ENCODE results near the gene RBM10. TPM values are rescaled to one million over a fixed set of nuclear protein-coding genes. Genes with fewer than 3 reads are reported as not detected.

The RBM10 gene
- polyA plus RNA-seq, 1 experiment, result 30.9 TPM

DNA sequence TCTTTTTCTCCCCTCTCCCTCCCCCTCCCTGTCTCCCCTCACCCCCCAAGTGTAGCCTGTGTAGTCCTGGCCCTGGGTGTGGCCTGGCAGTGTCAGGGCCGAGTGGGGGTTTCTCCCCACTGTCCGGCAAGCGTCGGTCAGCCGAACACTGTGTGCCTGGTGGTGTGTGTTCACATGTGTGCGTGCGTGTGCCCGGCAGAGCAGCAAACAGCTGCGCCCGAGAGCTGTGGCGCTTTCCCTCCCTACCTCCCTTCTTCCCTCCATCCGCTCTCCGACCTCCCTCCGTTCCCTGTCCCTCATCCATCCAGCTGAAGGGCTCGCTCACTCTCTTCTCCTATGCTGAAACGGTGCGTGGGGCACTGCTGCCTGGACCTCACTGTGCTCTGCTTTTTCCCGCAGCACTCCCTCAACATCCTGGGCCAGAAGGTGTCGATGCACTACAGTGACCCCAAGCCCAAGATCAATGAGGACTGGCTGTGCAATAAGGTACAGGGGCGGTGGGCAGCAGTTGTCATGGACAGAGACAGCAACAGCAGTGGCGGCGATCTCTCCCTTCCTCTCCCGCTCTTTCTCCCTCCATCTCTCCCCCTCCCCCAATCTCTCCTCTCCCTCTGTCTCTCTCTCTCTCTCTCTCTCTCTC, 31.2 kb downstream of the RBM10 start:
- CTCF ChIA-PET, result interaction anchor here (1.1 kb wide), 1 partner anchor 32 kb away, joined by 4 read pairs; the partner anchor contains the start of gene NDUFB11
- H3K27me3 ChIP-seq (ENCODE audit: control insufficient read depth, insufficient read depth, low read length), result no peaks in the 10 kb centered on the region
- TF ChIP-seq, protein P1, sequence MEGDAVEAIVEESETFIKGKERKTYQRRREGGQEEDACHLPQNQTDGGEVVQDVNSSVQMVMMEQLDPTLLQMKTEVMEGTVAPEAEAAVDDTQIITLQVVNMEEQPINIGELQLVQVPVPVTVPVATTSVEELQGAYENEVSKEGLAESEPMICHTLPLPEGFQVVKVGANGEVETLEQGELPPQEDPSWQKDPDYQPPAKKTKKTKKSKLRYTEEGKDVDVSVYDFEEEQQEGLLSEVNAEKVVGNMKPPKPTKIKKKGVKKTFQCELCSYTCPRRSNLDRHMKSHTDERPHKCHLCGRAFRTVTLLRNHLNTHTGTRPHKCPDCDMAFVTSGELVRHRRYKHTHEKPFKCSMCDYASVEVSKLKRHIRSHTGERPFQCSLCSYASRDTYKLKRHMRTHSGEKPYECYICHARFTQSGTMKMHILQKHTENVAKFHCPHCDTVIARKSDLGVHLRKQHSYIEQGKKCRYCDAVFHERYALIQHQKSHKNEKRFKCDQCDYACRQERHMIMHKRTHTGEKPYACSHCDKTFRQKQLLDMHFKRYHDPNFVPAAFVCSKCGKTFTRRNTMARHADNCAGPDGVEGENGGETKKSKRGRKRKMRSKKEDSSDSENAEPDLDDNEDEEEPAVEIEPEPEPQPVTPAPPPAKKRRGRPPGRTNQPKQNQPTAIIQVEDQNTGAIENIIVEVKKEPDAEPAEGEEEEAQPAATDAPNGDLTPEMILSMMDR (IDR thresholded peaks at IDR 0.05; ENCODE audit: insufficient read depth, low read depth, low read length), result no peak
- no peak for DNase-seq (ENCODE audit: low read depth)
- H3K4me3 ChIP-seq (ENCODE audit: low read depth, low read length), result no peak overlapping the region
- H3K36me3 ChIP-seq (ENCODE audit: control insufficient read depth, insufficient read depth, low read length), result peaks cover 22% of the 10 kb centered on the region
- POLR2A ChIA-PET, result no interaction called here

DNA sequence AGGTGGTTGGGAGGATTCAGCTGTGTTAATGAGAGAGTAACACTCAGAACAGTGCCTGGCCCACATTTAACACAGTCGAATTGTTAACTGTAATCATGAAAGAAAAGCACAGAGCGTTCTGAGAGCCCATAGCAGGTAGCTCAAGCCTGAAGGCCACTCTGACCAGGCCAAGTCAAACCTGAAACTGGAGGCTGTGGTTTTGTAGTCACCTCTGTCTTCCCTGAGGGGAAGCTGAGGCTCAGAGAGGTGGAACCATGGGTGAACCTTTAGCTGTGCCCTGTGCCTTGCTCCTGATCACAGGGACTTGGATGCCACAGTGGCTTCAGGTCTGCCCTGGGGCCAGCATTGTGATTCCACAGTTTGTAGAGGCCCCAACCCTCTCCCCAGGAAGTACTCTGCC, 32.1 kb downstream of the RBM10 start:
- ChIA-PET POLR2A (no interaction called here), CTCF (interaction anchor here (1.1 kb wide), 1 partner anchor 33 kb away, joined by 4 read pairs; the partner anchor contains the start of gene NDUFB11)
- Histone ChIP-seq H3K4me3 (ENCODE audit: low read depth, low read length) (no peak overlapping the region), H3K27me3 (ENCODE audit: control insufficient read depth, insufficient read depth, low read length) (no peaks in the 10 kb centered on the region), H3K36me3 (ENCODE audit: control insufficient read depth, insufficient read depth, low read length) (peaks cover 24% of the 10 kb centered on the region)
- TF ChIP-seq, protein P1 (IDR thresholded peaks at IDR 0.05; ENCODE audit: insufficient read depth, low read depth, low read length), result no peak
- no peak for DNase-seq (ENCODE audit: low read depth)

DNA sequence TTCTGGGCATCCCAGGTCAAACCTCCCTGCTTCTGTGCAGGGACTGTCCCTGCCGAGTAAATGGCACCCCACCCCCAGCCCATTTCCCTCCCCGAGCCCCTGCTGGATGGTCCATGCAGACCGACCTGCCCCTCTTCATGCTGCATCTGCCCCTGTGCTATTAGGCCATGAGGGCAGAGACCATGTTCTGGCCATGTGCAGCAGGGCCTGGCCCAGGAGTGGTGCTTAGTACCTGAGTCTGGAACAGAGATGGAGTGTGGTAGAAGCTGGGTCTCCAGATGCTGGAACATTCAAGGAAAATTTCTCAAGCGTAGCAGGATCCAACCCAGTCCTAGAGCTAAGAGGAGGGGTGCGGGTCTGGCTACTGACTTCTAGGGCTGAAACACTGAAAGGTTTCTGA, 33.3 kb downstream of the RBM10 start:
- no peaks in the 10 kb centered on the region for H3K27me3 ChIP-seq (ENCODE audit: control insufficient read depth, insufficient read depth, low read length)
- POLR2A ChIA-PET, result no interaction called here
- H3K4me3 ChIP-seq (ENCODE audit: low read depth, low read length), result no peak overlapping the region
- DNase-seq (ENCODE audit: low read depth), result no peak
- H3K36me3 ChIP-seq (ENCODE audit: control insufficient read depth, insufficient read depth, low read length), result peaks cover 18% of the 10 kb centered on the region
- CTCF ChIA-PET, result no interaction called here
- TF ChIP-seq, protein P1 (IDR thresholded peaks at IDR 0.05; ENCODE audit: insufficient read depth, low read depth, low read length), result no peak

DNA sequence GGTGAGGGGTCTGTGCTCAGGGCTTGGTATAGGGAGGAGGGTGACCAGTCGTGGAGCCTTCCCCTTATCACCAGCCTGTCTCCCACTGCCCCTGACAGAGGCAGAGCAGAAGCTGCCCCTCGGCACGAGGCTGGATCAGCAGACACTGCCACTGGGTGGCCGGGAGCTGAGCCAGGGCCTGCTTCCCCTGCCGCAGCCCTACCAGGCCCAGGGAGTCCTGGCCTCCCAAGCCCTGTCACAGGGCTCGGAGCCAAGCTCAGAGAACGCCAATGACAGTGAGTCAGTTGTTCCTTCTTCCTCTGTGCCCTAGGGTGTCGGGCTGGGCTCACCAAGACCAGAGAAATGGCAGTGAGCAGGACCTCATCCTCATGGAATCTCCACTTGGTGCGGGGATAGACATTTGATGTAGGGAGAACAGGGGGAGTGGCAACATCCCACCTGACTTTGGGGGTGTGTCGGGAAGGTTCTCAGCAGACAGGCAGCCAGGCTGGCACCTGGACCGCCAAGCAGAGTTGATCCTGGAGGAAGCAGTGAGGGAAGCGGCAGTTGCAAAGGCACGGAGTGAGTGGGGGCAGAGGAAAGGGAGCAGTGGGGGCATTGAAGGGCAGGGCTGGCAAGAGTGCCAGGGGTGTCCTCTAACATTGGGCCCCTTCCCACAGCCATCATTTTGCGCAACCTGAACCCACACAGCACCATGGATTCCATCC, 34.4 kb downstream of the RBM10 start:
- Histone ChIP-seq H3K4me3 (ENCODE audit: low read depth, low read length) (no peak overlapping the region), H3K27me3 (ENCODE audit: control insufficient read depth, insufficient read depth, low read length) (no peaks in the 10 kb centered on the region), H3K36me3 (ENCODE audit: control insufficient read depth, insufficient read depth, low read length) (peaks cover 17% of the 10 kb centered on the region)
- DNase-seq (ENCODE audit: low read depth), result no peak
- ChIA-PET CTCF (interaction anchor here (1.1 kb wide), 1 partner anchor 13 kb away, joined by 3 read pairs; no protein-coding TSS in a partner anchor), POLR2A (no interaction called here)
- TF ChIP-seq, protein P1 (IDR thresholded peaks at IDR 0.05; ENCODE audit: insufficient read depth, low read depth, low read length), result no peak

DNA sequence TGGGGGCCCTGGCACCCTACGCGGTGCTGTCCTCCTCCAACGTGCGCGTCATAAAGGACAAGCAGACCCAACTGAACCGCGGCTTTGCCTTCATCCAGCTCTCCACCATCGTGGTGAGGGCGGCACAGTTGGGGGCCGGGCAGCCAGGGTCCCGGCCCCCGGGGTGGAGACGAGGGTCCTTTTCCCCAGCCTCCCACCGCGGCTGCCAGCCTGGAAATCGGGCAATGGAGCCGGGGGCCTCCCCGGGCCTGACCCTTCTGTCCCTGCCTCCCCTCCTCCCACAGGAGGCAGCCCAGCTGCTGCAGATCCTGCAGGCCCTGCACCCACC, 34.9 kb downstream of the RBM10 start:
- POLR2A ChIA-PET, result no interaction called here
- TF ChIP-seq, protein P1 (IDR thresholded peaks at IDR 0.05; ENCODE audit: insufficient read depth, low read depth, low read length), result no peak
- peaks cover 17% of the 10 kb centered on the region for H3K36me3 ChIP-seq (ENCODE audit: control insufficient read depth, insufficient read depth, low read length)
- CTCF ChIA-PET, result no interaction called here
- H3K4me3 ChIP-seq (ENCODE audit: low read depth, low read length), result no peak overlapping the region
- H3K27me3 ChIP-seq (ENCODE audit: control insufficient read depth, insufficient read depth, low read length), result no peaks in the 10 kb centered on the region
- no peak for DNase-seq (ENCODE audit: low read depth)

Data from BJ (cell line).